ENCODE measurements around the gene ZNF81. TPM values are rescaled to one million over a fixed set of nuclear protein-coding genes. Genes with fewer than 3 reads are reported as not detected.
"Not testable (repeated sequence)": the region's sequence is repeated elsewhere in the genome, so short reads cannot be mapped to it uniquely, and the experiment has no call there.

The ZNF81 gene
- total RNA-seq, 1 donor from 2014 or later: 9.2 TPM

DNA sequence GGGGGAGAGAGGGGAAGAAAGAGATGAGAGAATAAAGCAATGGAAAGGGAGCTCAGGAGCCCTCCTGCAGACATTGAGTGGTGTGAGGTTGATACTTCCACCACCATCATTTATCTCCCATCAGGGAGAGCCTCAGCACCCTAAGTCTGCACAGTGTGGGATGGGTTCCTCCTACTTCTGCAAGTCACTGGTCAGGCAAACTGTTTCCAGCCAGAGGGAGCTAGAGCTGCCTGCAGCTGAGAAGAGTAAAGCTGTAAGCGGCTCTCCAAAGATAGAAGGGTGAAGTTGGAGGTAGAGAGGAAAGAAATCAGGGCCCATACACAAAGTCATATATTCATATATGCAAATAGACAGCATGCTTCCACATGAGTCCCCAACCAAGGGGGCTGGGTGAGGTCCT is 21.9 kb upstream of the ZNF81 start:
- Mint-ChIP-seq H3K27ac (no peak overlapping the region), H3K4me3 (no peak overlapping the region), H3K27me3 (ENCODE audit: insufficient read depth) (no peaks in the 10 kb centered on the region), H3K9me3 (no peaks in the 10 kb centered on the region), H3K36me3 (ENCODE audit: low read depth) (no peaks in the 10 kb centered on the region), H3K4me1 (ENCODE audit: low read depth) (no peaks in the 10 kb centered on the region)
- intact Hi-C loops (cut with micrococcal nuclease): no loop called here
- no peak for DNase-seq (ENCODE audit: low spot score)

DNA sequence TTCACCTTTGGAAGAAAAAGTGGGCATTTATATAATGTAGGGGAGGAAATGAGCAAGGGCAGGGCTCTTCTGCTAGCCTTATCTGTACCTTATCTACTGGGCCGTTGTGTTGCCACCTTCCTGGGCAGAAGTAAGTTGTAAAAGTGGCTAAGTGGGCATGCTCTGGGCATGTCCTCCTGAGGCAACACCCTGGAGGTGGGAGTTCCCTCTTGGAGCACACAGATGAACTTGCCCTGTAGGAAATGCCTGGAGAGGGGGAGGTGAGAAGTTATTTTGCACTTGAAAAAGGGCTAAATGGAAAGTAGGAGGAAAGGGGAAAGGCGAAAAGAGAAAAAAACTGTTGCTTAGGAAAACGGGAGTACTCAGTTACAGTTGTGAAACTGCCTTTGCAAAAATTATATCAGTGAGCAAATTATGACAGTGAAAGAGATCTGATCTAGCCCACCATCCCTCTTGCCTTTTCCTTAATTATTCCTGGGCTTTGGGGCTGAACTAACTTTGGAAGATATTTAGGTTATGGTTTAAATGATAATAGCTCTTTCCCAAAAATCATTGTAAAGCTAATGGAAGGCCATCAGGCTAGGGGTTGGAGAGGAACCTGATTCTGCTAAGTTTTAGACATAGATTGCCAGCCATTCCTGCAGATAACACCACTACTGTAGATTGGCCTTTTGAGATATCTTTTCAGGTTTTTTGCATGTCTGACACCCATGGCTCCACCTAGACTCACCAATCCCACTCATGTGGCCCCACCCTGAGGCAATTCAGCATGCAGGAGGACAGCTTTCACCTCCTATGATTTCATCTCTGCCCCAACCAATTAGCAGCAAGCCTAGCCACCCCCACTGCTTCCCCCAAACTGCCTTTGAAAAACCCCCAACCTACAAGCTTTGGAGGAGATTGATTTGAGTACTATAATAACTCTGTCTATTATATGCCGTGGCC is 20.5 kb upstream of the ZNF81 start:
- Mint-ChIP-seq H3K36me3 (ENCODE audit: low read depth) (no peaks in the 10 kb centered on the region), H3K4me3 (no peak overlapping the region), H3K27ac (no peak overlapping the region), H3K4me1 (ENCODE audit: low read depth) (no peaks in the 10 kb centered on the region), H3K9me3 (no peaks in the 10 kb centered on the region), H3K27me3 (ENCODE audit: insufficient read depth) (no peaks in the 10 kb centered on the region)
- intact Hi-C loops (cut with micrococcal nuclease): no loop called here
- no peak for DNase-seq (ENCODE audit: low spot score)

DNA sequence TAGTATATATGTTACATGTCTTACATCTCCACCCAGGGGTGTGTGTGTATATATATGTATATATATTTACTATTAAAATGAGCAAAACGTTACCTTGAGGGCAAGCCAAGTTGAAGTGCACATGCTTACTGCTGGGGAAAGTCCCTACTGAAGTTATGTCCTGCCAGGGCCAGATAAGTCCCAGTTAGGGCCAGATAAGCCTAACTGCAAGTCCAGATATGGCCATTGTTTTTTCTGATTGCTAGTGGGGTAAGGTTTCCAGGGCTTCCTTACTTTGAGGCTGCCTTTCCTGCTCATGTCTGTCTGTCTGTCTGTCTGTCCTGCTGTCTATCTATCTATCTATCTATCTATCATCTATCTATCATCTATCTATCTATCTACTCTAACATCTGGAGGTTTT is 19.3 kb upstream of the ZNF81 start:
- intact Hi-C loops (cut with micrococcal nuclease): no loop called here
- Mint-ChIP-seq H3K27ac (no peak overlapping the region), H3K4me1 (ENCODE audit: low read depth) (peaks cover under 1% of the 10 kb centered on the region), H3K27me3 (ENCODE audit: insufficient read depth) (no peaks in the 10 kb centered on the region), H3K4me3 (no peak overlapping the region), H3K36me3 (ENCODE audit: low read depth) (no peaks in the 10 kb centered on the region), H3K9me3 (no peaks in the 10 kb centered on the region)
- DNase-seq (ENCODE audit: low spot score): no peak

DNA sequence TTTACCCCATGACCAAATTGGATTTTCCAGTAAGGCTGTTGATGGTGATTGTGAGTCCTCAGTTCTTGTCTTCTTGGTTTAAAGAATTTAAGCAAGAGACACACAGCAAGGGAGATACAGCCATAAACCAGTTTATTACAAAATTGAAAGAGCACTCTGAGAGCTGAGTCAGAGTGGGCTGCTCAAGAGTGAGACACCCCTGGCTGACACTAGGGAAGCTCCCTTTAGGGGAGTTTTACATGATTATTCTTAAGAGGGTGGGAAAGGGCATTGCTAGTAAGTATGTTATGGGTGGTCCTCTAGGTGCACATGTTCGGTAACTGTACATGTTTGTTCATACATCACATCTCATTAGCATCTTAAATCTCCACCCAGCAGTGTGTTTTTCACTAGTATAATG is 18.8 kb upstream of the ZNF81 start:
- no peak for DNase-seq (ENCODE audit: low spot score)
- intact Hi-C loops (cut with micrococcal nuclease): no loop called here
- Mint-ChIP-seq H3K27me3 (ENCODE audit: insufficient read depth) (no peaks in the 10 kb centered on the region), H3K27ac (no peak overlapping the region), H3K4me1 (ENCODE audit: low read depth) (peaks cover 5% of the 10 kb centered on the region), H3K4me3 (no peak overlapping the region), H3K9me3 (no peaks in the 10 kb centered on the region), H3K36me3 (ENCODE audit: low read depth) (no peaks in the 10 kb centered on the region)

DNA sequence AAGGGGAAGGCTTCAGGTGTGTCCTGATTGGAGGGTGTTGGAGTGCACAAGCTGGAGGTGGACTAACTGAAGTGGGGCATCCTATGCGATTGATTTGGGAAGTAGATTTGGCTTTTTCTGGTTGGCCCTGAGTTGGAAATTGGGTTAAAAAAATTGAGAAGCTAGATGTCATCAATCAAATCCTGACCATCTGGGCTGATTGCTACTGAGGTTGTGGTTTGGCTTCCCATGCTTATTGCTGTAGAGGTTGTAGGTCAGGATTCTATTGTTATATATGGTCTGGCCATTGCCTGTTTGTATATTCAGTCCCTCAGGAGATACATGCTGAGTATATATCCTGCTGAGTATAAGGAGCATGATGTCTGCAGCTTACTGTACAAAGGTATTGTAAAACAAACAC is 7.7 kb upstream of the ZNF81 start:
- DNase-seq (ENCODE audit: low spot score): no peak
- H3K36me3 Mint-ChIP-seq (ENCODE audit: low read depth): no peaks in the 10 kb centered on the region
- no peaks in the 10 kb centered on the region for H3K4me1 Mint-ChIP-seq (ENCODE audit: low read depth)
- H3K27me3 Mint-ChIP-seq (ENCODE audit: insufficient read depth): no peaks in the 10 kb centered on the region
- H3K4me3 Mint-ChIP-seq: no peak overlapping the region
- H3K9me3 Mint-ChIP-seq: no peaks in the 10 kb centered on the region
- H3K27ac Mint-ChIP-seq: no peak overlapping the region
- intact Hi-C loops (cut with micrococcal nuclease): no loop called here

DNA sequence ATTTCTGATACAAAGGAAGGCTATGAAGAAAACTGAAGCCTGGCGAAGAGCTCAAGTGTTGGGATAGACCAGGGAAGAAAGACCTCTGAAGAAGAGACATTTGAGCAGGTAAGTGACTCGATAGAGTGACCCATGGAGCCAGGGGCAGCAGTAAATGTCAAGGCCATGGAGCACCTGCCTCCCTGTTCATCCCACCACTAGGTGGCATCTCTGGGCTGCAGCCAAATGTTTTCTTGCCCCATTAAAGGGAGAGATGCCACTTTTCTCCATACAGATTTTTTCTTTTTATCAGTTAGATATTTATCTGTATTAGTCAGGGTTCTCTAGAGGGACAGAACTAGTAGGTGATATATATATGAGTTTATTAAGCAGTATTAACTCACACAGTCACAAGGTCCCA is 4.9 kb upstream of the ZNF81 start:
- no peaks in the 10 kb centered on the region for H3K4me1 Mint-ChIP-seq (ENCODE audit: low read depth)
- peaks cover 4% of the 10 kb centered on the region for H3K36me3 Mint-ChIP-seq (ENCODE audit: low read depth)
- DNase-seq (ENCODE audit: low spot score): peak; percentile 30
- H3K9me3 Mint-ChIP-seq: no peaks in the 10 kb centered on the region
- H3K4me3 Mint-ChIP-seq: no peak overlapping the region
- no peak overlapping the region for H3K27ac Mint-ChIP-seq
- H3K27me3 Mint-ChIP-seq (ENCODE audit: insufficient read depth): no peaks in the 10 kb centered on the region
- intact Hi-C loops (cut with micrococcal nuclease): loop anchor here (1.0 to 10.0 kb wide), 3 partner anchors 195 to 693 kb away; partner anchors contain the start of genes EBP and UBA1

DNA sequence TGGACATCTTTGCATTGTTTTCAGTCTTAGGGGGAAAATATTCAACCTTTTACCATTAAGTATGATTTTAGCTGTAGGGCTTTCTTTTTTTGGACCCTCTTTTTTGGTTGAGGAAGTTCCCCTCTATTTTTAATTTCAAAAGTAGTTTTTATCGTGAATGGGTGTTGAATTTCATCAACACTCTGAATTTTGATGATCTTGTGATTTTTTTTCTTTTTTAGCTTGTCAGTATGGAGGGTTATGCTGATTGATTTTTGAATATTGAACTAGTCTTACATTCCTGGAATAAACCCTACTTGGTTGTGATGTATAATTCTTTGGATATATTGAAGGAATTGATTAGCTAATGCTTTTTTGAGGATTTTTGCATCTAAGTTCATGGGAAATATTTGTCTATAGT is 1.7 kb downstream of the ZNF81 start:
- peaks cover 12% of the 10 kb centered on the region for H3K36me3 Mint-ChIP-seq (ENCODE audit: low read depth)
- peak overlapping the region; percentile 7 for H3K4me3 Mint-ChIP-seq
- H3K27me3 Mint-ChIP-seq (ENCODE audit: insufficient read depth): no peaks in the 10 kb centered on the region
- DNase-seq (ENCODE audit: low spot score): no peak
- H3K9me3 Mint-ChIP-seq: no peaks in the 10 kb centered on the region
- intact Hi-C loops (cut with micrococcal nuclease): loop anchor here (5.0 to 10.0 kb wide), 3 partner anchors 276 to 686 kb away; partner anchors contain the start of genes ARAF, EBP and UBA1
- peaks cover 13% of the 10 kb centered on the region for H3K4me1 Mint-ChIP-seq (ENCODE audit: low read depth)
- H3K27ac Mint-ChIP-seq: no peak overlapping the region

DNA sequence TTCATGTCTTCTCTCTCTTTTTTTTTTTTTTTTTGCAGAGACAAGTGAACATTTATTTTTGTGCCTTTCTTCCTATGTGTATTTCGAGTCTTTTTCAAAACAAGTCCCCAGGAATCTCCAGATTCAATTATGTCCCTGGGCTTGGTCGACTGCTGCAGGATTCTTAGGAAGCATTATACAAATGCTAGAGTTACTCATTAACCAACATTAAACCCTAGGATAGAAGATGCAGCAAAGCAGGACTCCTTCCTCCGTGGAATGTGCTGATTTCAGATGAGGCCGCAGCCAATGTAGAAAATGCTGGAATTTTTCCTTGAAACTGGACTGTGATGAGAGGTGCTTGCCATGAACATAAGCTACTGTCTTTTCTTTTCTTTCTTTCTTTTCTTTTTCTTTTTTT is 3.4 kb downstream of the ZNF81 start:
- no peaks in the 10 kb centered on the region for H3K9me3 Mint-ChIP-seq
- no peaks in the 10 kb centered on the region for H3K27me3 Mint-ChIP-seq (ENCODE audit: insufficient read depth)
- peaks cover 13% of the 10 kb centered on the region for H3K4me1 Mint-ChIP-seq (ENCODE audit: low read depth)
- H3K36me3 Mint-ChIP-seq (ENCODE audit: low read depth): peaks cover 12% of the 10 kb centered on the region
- intact Hi-C loops (cut with micrococcal nuclease): no loop called here
- no peak overlapping the region for H3K4me3 Mint-ChIP-seq
- no peak overlapping the region for H3K27ac Mint-ChIP-seq
- DNase-seq (ENCODE audit: low spot score): no peak

DNA sequence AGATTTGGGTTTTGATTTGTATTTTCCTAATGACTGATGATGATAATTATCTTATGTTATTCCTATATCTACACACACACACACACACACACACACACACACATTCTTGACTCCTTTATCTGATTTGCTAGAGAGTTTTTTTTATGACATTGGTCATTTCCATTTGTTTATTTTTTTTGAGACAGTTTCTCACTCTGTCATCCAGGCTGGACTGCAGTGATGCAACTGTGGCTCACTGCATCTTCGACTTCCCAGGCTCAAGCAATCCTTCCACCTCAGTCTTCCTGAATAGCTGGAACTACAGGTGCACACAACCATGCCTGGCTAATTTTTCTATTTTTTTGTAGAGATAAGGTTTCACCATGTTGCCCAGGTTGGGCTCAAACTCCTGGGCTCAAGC is 6.7 kb downstream of the ZNF81 start:
- no peak for DNase-seq (ENCODE audit: low spot score)
- peaks cover 18% of the 10 kb centered on the region for H3K36me3 Mint-ChIP-seq (ENCODE audit: low read depth)
- intact Hi-C loops (cut with micrococcal nuclease): no loop called here
- peaks cover 1% of the 10 kb centered on the region for H3K4me1 Mint-ChIP-seq (ENCODE audit: low read depth)
- no peaks in the 10 kb centered on the region for H3K27me3 Mint-ChIP-seq (ENCODE audit: insufficient read depth)
- no peak overlapping the region for H3K27ac Mint-ChIP-seq
- H3K4me3 Mint-ChIP-seq: no peak overlapping the region
- H3K9me3 Mint-ChIP-seq: no peaks in the 10 kb centered on the region

DNA sequence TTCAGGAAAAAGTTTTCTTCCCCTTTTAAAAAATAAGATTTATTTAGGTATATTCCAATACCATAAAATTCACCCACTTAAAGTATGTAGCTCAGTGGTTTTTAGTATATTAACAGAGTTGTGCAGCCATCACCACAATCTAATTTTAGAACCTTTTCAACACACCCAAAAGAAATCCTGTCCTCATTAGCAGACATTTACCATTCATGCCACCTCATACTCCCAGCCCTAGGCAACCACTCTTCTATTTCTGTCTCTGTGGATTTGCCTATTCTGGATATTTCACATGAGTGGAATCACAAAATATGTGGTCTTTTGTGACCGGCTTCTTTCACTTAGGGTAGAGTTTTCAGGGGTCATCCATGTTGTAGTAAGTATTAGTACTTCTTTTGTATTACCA is 7.4 kb downstream of the ZNF81 start:
- no peaks in the 10 kb centered on the region for H3K27me3 Mint-ChIP-seq (ENCODE audit: insufficient read depth)
- peaks cover 18% of the 10 kb centered on the region for H3K36me3 Mint-ChIP-seq (ENCODE audit: low read depth)
- H3K4me1 Mint-ChIP-seq (ENCODE audit: low read depth): no peaks in the 10 kb centered on the region
- no peak overlapping the region for H3K27ac Mint-ChIP-seq
- H3K9me3 Mint-ChIP-seq: no peaks in the 10 kb centered on the region
- DNase-seq (ENCODE audit: low spot score): no peak
- H3K4me3 Mint-ChIP-seq: no peak overlapping the region
- intact Hi-C loops (cut with micrococcal nuclease): no loop called here

DNA sequence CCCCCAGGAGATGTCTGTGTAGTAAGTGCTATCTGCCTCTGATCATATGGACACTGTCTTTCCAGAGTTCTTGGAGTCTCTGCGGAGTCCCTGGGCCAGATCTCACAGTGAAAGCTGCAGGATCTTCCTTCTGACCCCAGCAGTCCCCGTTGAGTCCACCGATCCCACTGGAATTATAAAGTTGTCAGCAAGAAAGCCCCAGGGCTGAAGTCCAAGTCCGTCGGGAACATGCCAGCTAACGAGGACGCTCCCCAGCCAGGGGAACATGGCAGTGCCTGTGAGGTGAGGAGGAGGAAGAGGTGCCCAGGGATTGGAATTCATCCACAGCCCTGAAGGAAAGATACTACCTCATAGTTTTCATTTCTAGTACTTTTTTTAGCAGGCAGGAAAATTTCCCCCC is 9.3 kb downstream of the ZNF81 start:
- Mint-ChIP-seq H3K36me3 (ENCODE audit: low read depth) (peaks cover 24% of the 10 kb centered on the region), H3K27me3 (ENCODE audit: insufficient read depth) (no peaks in the 10 kb centered on the region), H3K27ac (no peak overlapping the region), H3K4me1 (ENCODE audit: low read depth) (no peaks in the 10 kb centered on the region), H3K4me3 (no peak overlapping the region), H3K9me3 (no peaks in the 10 kb centered on the region)
- no peak for DNase-seq (ENCODE audit: low spot score)
- intact Hi-C loops (cut with micrococcal nuclease): no loop called here

DNA sequence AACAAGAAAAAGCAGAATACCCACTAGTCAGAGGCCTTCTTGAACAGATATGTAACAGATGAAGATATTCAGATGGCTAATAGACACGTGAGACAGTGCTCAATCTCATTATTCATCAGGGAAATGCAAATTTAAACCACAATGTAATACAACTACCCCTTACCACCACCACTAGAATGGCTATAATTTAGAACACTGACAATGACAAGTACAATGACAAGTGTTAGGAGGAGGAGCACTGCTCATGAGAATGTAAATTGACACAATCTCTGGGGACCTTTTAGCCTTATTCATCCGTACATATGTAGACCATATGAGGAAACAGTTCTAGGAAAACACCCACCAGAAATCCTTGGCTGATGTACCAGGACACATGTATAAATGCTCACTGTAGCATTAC is 13.1 kb downstream of the ZNF81 start:
- Mint-ChIP-seq H3K27ac (no peak overlapping the region), H3K4me3 (no peak overlapping the region), H3K36me3 (ENCODE audit: low read depth) (peaks cover 24% of the 10 kb centered on the region), H3K9me3 (no peaks in the 10 kb centered on the region), H3K4me1 (ENCODE audit: low read depth) (peaks cover 6% of the 10 kb centered on the region), H3K27me3 (ENCODE audit: insufficient read depth) (no peaks in the 10 kb centered on the region)
- DNase-seq (ENCODE audit: low spot score): no peak
- intact Hi-C loops (cut with micrococcal nuclease): no loop called here

DNA sequence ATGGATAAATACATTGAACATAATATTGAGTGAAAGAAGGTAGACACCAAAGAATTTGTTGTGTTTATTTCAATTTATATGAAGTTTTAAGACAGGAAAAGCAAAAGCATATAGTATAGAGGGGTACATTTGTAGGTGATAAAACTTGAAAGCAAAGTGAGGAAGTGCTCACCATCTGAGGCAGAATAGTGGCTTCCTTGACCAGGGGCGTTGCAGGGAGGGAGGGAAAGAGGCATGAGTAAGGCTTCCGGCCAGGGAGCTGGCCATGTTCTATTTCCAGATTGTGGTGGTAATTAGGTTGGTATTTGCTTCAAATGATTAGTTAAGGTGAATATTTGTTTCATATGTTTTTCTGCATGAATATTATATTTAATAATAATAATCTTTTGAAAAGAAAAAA is 13.7 kb downstream of the ZNF81 start:
- H3K27me3 Mint-ChIP-seq (ENCODE audit: insufficient read depth); H3K4me1 Mint-ChIP-seq (ENCODE audit: low read depth); intact Hi-C loops (cut with micrococcal nuclease); H3K4me3 Mint-ChIP-seq; H3K9me3 Mint-ChIP-seq; H3K27ac Mint-ChIP-seq; DNase-seq (ENCODE audit: low spot score): not testable (repeated sequence)
- peaks cover 24% of the 10 kb centered on the region for H3K36me3 Mint-ChIP-seq (ENCODE audit: low read depth)
